Effector CD8-positive, alpha-beta T cell (primary cell): ENCODE measurements around the gene ADO.

Experiments
- DNase-seq: peaks from one replicate; lab custom pipeline; 2025; lab: John Stamatoyannopoulos, UW

ADO gene

DNA sequence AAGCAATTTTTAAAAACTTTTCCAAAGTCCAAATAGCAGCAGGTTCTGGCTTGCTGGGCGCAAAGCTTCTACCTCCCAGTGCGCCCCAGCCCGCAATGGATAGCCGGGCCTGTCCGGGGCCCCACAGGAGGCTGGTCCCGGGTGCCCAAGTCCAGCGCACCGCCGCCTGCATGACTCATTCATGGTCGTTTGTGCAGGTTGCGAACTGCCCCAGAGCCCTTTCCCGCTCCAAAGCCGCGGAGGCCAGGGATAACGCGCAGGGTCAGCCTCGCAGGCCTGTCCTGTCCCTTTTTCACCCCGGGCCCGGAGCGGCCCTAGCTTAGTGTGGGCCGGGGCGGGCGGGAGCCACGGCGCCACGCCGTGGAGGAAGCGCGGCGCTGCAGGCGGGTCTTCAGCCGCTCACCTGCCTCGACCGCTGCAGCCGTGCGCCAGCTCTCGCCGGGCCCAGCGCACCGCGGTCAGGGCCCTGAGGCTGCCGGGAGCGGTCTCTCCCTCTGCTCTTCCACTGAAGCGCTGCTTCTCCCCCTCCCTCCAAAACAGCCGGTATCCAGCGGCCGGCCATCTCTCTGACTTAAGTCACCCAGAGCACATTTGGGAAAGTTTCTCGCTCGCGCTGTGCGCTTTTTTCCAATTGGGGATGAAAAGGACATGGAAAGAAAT is 13.4 kb downstream of the ADO start:
- peak; percentile 34 for DNase-seq

DNA sequence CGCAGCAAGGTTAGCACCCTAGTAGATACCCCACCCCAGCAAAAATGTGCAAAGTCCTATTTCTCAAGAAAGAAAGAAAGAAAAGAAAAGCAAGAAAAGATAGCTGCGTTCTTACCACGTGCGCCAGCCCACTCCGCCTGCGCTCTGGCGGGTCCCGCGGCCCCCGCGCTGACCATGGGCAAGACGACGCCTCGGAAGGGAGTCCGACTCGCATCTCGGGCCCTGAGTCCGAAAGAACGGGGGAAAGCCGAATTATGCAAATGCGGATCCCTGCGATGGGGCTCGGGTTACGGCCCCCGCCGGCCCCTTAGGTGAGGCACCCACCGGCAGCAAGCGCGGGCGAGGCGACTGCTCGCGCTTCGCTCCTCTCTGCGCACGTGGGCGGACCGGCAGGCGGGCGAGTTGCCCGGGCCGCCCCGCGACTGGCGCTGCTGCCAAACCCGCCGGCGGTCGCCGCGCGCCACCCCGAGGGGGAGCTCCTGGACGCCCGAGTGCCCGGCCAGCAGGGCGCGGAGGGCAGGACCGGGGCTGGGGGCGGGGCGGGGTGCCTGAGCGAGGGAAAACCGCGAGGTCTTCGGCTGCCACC is 14.0 kb downstream of the ADO start:
- no peak for DNase-seq

- no peak for DNase-seq
Observed at GRCh38 chr10:62819141-62819920, 14.8 kb downstream of the ADO start.

DNA sequence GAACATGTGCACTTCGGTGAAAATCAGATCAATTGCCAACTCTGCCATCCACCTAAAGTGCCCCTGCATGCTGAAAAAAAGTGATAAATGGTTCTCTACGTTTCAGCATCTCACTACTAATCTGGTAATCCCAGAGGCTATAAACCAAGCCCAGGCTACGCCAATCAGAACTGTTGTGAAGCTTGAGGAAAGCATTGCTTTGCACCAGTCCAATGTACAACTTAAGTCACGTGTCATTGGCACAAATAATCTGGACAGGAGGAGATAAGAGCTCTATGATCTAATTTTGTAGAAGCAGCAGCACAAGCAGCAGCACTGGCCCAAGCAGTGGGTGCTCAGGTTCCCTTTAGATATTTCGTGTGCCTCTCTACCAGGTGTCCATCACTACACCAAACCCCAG is 16.1 kb downstream of the ADO start:
- DNase-seq = no peak

GRCh38 chr10:62826273-62826672 is 21.8 kb downstream of the ADO start:
- DNase-seq = no peak

GRCh38 chr10:62829622-62830021 is 25.1 kb downstream of the ADO start:
- no peak for DNase-seq

DNA sequence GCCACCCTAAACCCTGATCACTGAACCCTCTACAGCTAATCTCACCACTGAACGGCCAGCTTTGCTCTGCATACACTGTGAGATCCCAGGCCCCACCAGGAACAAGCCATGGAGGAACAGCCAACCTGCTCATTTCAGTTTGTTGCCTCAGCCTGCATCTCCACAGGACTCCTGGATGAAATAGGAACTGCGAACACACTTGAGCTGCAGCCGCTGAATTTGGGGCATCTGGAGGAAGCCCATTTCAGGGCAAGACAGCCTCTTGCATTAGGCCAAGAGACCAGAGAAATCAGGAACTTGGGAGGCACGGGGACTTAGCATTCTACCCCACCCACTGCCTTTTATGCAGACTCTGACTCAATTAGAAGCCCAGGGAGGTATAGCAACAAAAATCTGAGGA is 26.2 kb downstream of the ADO start:
- DNase-seq = no peak

DNA sequence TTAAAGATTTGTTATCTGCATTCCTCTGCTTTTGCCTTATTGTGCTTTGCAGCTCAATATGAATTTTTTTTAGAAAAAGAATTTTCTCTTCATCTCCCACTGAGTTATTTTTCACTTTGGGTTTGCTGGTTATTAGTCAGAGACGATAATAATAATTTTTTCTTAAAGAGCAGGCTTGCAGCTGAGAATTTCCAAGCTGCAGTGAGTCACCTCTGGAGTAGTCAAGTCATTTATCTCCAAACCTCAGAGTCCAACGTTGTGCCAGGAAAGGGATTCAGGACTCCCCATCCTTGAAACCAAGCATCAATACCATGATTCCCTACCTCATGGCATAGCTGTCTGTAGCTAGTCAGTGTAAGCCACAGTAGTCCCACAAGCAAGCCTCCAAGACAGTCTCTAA is 26.8 kb downstream of the ADO start:
- no peak for DNase-seq

- no peak for DNase-seq
Observed at GRCh38 chr10:62839590-62839989, 35.1 kb downstream of the ADO start.

GRCh38 chr10:62842983-62843382 is 38.5 kb downstream of the ADO start:
- DNase-seq = no peak

DNA sequence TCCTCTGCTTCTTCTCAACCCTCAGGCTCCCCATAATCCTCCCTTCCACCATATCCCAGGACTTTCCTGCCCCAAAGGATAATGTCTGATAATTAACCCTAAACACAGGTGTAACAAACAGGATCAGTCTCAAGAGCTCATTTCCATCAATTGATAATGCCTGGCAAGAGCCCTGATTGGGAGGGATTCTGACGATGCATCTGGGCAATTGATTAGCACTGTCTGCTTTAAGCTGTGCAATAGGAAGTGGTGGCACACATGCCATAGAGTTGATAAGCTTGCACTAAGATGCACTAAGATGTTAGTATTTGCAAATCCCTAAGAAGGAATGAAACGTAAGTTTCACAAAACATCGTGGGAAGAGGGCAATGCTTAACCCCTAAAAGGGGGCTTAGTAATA is 39.1 kb downstream of the ADO start:
- DNase-seq = no peak

GRCh38 chr10:62844280-62845011 is 39.9 kb downstream of the ADO start:
- DNase-seq = no peak

DNA sequence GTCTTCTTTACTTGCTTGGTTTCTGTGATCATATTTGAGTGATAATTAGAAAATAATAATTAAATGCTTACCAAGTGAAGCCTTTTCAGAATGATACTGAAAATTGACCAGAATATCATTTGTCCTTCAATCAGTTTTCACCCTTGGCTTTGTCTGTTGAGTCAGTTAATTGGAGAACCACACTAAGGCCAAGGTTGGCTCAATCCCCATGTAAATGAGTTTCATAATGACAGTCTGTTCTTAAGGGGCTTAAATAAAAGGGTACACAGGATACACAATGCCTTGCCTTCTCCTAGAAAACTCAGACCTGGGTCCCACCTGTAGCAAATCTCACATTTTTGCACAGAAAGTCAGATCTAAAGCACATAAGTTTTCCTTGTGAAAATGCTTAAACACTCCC is 42.9 kb downstream of the ADO start:
- DNase-seq = no peak

GRCh38 chr10:62850646-62851045 is 46.1 kb downstream of the ADO start:
- DNase-seq = no peak

DNA sequence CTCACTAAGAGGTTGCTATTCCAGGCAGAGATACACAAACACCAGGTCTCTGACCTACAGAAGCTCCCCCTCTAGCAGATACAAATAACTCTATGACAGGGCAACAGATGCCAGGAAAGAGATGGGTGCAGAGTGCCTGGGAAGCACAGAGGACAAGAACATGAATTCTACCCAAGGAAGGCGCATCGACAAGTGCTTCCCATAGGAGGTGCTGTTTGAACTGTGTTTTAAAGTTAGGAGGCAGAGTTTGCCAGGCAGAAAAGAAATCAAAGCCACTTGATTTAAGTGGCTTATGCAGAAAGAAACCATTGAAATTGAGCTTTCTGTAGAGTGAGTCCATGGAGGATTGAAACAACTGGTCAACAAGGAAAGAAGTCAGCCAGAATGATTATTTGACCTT is 46.9 kb downstream of the ADO start:
- DNase-seq = no peak

GRCh38 chr10:62852961-62853702 is 48.6 kb downstream of the ADO start:
- no peak for DNase-seq

DNA sequence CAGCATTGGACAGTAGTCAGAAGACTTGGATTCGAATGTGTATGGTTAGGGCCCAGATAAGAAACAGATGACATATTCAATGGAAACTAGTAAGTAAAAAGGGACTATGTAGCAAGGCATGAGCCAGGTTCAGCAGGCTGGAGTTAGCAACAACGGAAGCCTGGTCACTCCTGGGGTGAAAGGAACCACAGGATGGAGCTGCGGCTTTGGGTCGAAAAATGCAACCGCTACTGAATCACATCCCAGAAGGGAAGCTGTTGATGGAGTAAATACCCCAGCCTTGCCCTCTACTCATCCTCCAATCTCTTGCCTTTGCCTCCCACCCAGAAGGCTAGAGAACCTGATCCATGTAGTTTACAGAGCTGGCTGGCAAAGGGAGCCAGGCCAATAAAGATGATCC is 49.2 kb downstream of the ADO start:
- no peak for DNase-seq

DNA sequence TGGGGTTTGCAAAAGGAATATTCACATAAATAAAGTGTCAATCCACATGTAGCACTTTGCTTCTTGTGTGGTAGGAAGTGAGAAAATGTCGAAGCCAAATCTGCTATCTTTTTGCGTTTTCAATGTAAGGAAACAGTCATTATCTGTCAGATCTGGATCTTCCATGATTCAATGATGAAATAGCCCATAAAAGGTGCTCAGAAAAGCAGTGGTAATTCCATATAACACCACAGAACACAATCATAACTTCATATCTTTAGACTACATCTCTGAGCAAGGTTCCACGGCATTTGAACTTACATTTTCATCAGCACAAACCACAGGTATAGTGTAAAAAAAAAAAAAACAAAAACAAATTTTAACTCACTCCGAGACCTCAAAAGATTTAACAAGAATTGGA is 51.5 kb downstream of the ADO start:
- no peak for DNase-seq
